ENCODE measurements around the gene MLIP.

Gene MLIP

GRCh38 chr6:54111341-54112045 lies at the start of gene MLIP:
Gene MLIP, plus strand, starts transcription at chr6:54111443. Its CDS starts 37 bp downstream, at chr6:54111480.
- no peaks in the 10 kb centered on the region for H3K36me3 ChIP-seq (ENCODE audit: control insufficient read depth in 2 of 2, insufficient read depth in 2 of 2, low read length in 2 of 2)
- no peaks in the 10 kb centered on the region for H3K9me3 ChIP-seq (ENCODE audit: control insufficient read depth in 2 of 2, low read length in 2 of 2)
- H3K27me3 ChIP-seq (ENCODE audit: control insufficient read depth in 2 of 2, insufficient read depth in 2 of 2, low read length in 2 of 2): no peaks in the 10 kb centered on the region
- no peak within 1 kb of the TSS for H3K27ac ChIP-seq (ENCODE audit: low read depth in 2 of 2, low read length in 2 of 2)
- H3K4me1 ChIP-seq (ENCODE audit: control insufficient read depth in 2 of 2, insufficient read depth in 2 of 2, low read length in 2 of 2): no peaks in the 10 kb centered on the region
- H3K9ac ChIP-seq (ENCODE audit: low read depth in 1 of 2, low read length in 2 of 2): no peak within 1 kb of the TSS
- no peak within 1 kb of the TSS for H3K4me3 ChIP-seq (ENCODE audit: low read length in 2 of 2)

DNA sequence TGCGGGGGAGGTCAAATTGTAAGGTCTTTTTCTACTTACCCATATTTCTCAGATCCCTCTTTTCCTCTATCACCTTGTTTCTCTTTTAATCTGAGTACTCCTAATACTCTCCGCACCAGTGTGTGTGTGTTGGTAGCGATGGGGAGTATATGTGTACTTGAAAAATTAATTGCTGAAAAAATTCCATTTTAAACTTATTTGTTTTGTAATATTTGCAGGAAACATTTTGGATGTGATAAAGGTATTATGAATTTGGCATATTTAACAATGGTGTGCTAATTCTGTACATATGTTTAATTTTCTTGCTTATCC lies 48.1 kb upstream of the MLIP start:
- Histone ChIP-seq H3K27ac (ENCODE audit: low read depth in 2 of 2, low read length in 2 of 2) (no peak overlapping the region), H3K27me3 (ENCODE audit: control insufficient read depth in 2 of 2, insufficient read depth in 2 of 2, low read length in 2 of 2) (no peaks in the 10 kb centered on the region), H3K4me1 (ENCODE audit: control insufficient read depth in 2 of 2, insufficient read depth in 2 of 2, low read length in 2 of 2) (peaks cover 0 to 8% of the 10 kb centered on the region in 2 donors), H3K9me3 (ENCODE audit: control insufficient read depth in 2 of 2, low read length in 2 of 2) (no peaks in the 10 kb centered on the region), H3K4me3 (ENCODE audit: low read length in 2 of 2) (peak overlapping the region in 1 of 2 donors; percentile 11), H3K9ac (ENCODE audit: low read depth in 1 of 2, low read length in 2 of 2) (no peak overlapping the region), H3K36me3 (ENCODE audit: control insufficient read depth in 2 of 2, insufficient read depth in 2 of 2, low read length in 2 of 2) (no peaks in the 10 kb centered on the region)

- no peak overlapping the region for H3K27ac ChIP-seq (ENCODE audit: low read depth in 2 of 2, low read length in 2 of 2)
- H3K9ac ChIP-seq (ENCODE audit: low read depth in 1 of 2, low read length in 2 of 2): no peak overlapping the region
- H3K27me3 ChIP-seq (ENCODE audit: control insufficient read depth in 2 of 2, insufficient read depth in 2 of 2, low read length in 2 of 2): no peaks in the 10 kb centered on the region
- no peak overlapping the region for H3K4me3 ChIP-seq (ENCODE audit: low read length in 2 of 2)
- H3K9me3 ChIP-seq (ENCODE audit: control insufficient read depth in 2 of 2, low read length in 2 of 2): no peaks in the 10 kb centered on the region
- peaks cover 0 to 7% of the 10 kb centered on the region in 2 donors for H3K4me1 ChIP-seq (ENCODE audit: control insufficient read depth in 2 of 2, insufficient read depth in 2 of 2, low read length in 2 of 2)
- H3K36me3 ChIP-seq (ENCODE audit: control insufficient read depth in 2 of 2, insufficient read depth in 2 of 2, low read length in 2 of 2): no peaks in the 10 kb centered on the region
Measured at GRCh38 chr6:54068694-54069093, 42.5 kb upstream of the MLIP start.

DNA sequence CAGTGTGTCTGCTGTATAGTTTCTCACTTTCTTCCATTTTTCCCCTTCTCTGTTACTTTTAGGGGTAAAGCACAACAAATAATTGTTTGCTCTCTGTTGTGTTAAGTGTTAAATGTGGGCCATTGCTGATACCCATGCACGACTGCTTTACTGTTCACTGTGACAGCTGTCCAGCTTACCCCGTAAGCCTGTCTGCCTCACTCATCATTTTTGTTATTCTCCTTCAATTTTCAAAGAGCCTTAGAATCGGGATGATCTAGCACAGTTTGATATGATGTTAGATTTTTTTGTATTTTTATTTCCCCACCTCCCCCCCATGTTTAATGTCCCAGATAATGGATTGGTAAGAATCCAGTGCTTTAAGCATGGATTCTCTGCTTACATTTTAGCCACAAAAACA lies 41.2 kb upstream of the MLIP start:
- H3K4me1 ChIP-seq (ENCODE audit: control insufficient read depth in 2 of 2, insufficient read depth in 2 of 2, low read length in 2 of 2): peaks cover 0 to 7% of the 10 kb centered on the region in 2 donors
- H3K36me3 ChIP-seq (ENCODE audit: control insufficient read depth in 2 of 2, insufficient read depth in 2 of 2, low read length in 2 of 2): no peaks in the 10 kb centered on the region
- peak overlapping the region in 1 of 2 donors; percentile 66 for H3K27ac ChIP-seq (ENCODE audit: low read depth in 2 of 2, low read length in 2 of 2)
- H3K9me3 ChIP-seq (ENCODE audit: control insufficient read depth in 2 of 2, low read length in 2 of 2): no peaks in the 10 kb centered on the region
- peak overlapping the region; percentile 25 to 52 for H3K4me3 ChIP-seq (ENCODE audit: low read length in 2 of 2)
- H3K27me3 ChIP-seq (ENCODE audit: control insufficient read depth in 2 of 2, insufficient read depth in 2 of 2, low read length in 2 of 2): no peaks in the 10 kb centered on the region
- peak overlapping the region in 1 of 2 donors; percentile 53 for H3K9ac ChIP-seq (ENCODE audit: low read depth in 1 of 2, low read length in 2 of 2)

DNA sequence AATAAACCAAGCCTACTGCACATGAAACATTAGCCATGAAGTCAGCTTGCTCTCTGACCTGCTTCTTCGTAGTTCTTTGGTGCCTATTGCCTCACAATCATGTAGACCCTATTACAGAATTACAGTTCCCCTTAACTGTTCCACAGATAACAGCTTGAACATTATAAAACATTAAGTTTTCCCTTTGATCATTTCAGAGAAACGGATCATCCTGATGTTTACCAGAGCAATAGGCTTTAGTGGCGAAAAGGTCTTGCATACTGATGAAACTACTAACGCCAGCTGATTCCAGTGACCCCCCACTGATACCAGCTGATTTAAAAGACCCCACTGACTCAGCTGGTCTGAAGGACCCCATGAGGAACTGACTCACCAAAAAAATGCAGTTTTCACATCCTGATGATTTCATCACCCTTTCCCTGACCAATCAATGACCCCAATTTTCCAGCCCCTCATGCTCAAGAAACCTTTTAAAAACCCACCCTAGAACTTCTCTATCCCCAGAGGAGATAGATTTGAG lies 39.4 kb upstream of the MLIP start:
- no peaks in the 10 kb centered on the region for H3K36me3 ChIP-seq (ENCODE audit: control insufficient read depth in 2 of 2, insufficient read depth in 2 of 2, low read length in 2 of 2)
- H3K9ac ChIP-seq (ENCODE audit: low read depth in 1 of 2, low read length in 2 of 2): no peak overlapping the region
- H3K4me3 ChIP-seq (ENCODE audit: low read length in 2 of 2): no peak overlapping the region
- H3K9me3 ChIP-seq (ENCODE audit: control insufficient read depth in 2 of 2, low read length in 2 of 2): no peaks in the 10 kb centered on the region
- peaks cover 0 to 7% of the 10 kb centered on the region in 2 donors for H3K4me1 ChIP-seq (ENCODE audit: control insufficient read depth in 2 of 2, insufficient read depth in 2 of 2, low read length in 2 of 2)
- no peaks in the 10 kb centered on the region for H3K27me3 ChIP-seq (ENCODE audit: control insufficient read depth in 2 of 2, insufficient read depth in 2 of 2, low read length in 2 of 2)
- H3K27ac ChIP-seq (ENCODE audit: low read depth in 2 of 2, low read length in 2 of 2): no peak overlapping the region

- H3K27me3 ChIP-seq (ENCODE audit: control insufficient read depth in 2 of 2, insufficient read depth in 2 of 2, low read length in 2 of 2): no peaks in the 10 kb centered on the region
- H3K9me3 ChIP-seq (ENCODE audit: control insufficient read depth in 2 of 2, low read length in 2 of 2): no peaks in the 10 kb centered on the region
- no peak overlapping the region for H3K4me3 ChIP-seq (ENCODE audit: low read length in 2 of 2)
- H3K36me3 ChIP-seq (ENCODE audit: control insufficient read depth in 2 of 2, insufficient read depth in 2 of 2, low read length in 2 of 2): no peaks in the 10 kb centered on the region
- peaks cover 0 to 7% of the 10 kb centered on the region in 2 donors for H3K4me1 ChIP-seq (ENCODE audit: control insufficient read depth in 2 of 2, insufficient read depth in 2 of 2, low read length in 2 of 2)
- no peak overlapping the region for H3K27ac ChIP-seq (ENCODE audit: low read depth in 2 of 2, low read length in 2 of 2)
- no peak overlapping the region for H3K9ac ChIP-seq (ENCODE audit: low read depth in 1 of 2, low read length in 2 of 2)
Measured at GRCh38 chr6:54072635-54073313, 38.5 kb upstream of the MLIP start.

- no peak overlapping the region for H3K27ac ChIP-seq (ENCODE audit: low read depth in 2 of 2, low read length in 2 of 2)
- no peaks in the 10 kb centered on the region for H3K27me3 ChIP-seq (ENCODE audit: control insufficient read depth in 2 of 2, insufficient read depth in 2 of 2, low read length in 2 of 2)
- H3K9ac ChIP-seq (ENCODE audit: low read depth in 1 of 2, low read length in 2 of 2): no peak overlapping the region
- no peaks in the 10 kb centered on the region for H3K36me3 ChIP-seq (ENCODE audit: control insufficient read depth in 2 of 2, insufficient read depth in 2 of 2, low read length in 2 of 2)
- H3K4me1 ChIP-seq (ENCODE audit: control insufficient read depth in 2 of 2, insufficient read depth in 2 of 2, low read length in 2 of 2): peaks cover 0 to 7% of the 10 kb centered on the region in 2 donors
- H3K9me3 ChIP-seq (ENCODE audit: control insufficient read depth in 2 of 2, low read length in 2 of 2): no peaks in the 10 kb centered on the region
- no peak overlapping the region for H3K4me3 ChIP-seq (ENCODE audit: low read length in 2 of 2)
Measured at GRCh38 chr6:54073487-54073886, 37.8 kb upstream of the MLIP start.

GRCh38 chr6:54074109-54074508 lies 37.1 kb upstream of the MLIP start:
- Histone ChIP-seq H3K27ac (ENCODE audit: low read depth in 2 of 2, low read length in 2 of 2) (no peak overlapping the region), H3K9me3 (ENCODE audit: control insufficient read depth in 2 of 2, low read length in 2 of 2) (no peaks in the 10 kb centered on the region), H3K4me1 (ENCODE audit: control insufficient read depth in 2 of 2, insufficient read depth in 2 of 2, low read length in 2 of 2) (peaks cover 0 to 7% of the 10 kb centered on the region in 2 donors), H3K27me3 (ENCODE audit: control insufficient read depth in 2 of 2, insufficient read depth in 2 of 2, low read length in 2 of 2) (no peaks in the 10 kb centered on the region), H3K9ac (ENCODE audit: low read depth in 1 of 2, low read length in 2 of 2) (no peak overlapping the region), H3K36me3 (ENCODE audit: control insufficient read depth in 2 of 2, insufficient read depth in 2 of 2, low read length in 2 of 2) (no peaks in the 10 kb centered on the region), H3K4me3 (ENCODE audit: low read length in 2 of 2) (no peak overlapping the region)

- Histone ChIP-seq H3K4me1 (ENCODE audit: control insufficient read depth in 2 of 2, insufficient read depth in 2 of 2, low read length in 2 of 2) (peaks cover 0 to 7% of the 10 kb centered on the region in 2 donors), H3K27ac (ENCODE audit: low read depth in 2 of 2, low read length in 2 of 2) (no peak overlapping the region), H3K27me3 (ENCODE audit: control insufficient read depth in 2 of 2, insufficient read depth in 2 of 2, low read length in 2 of 2) (no peaks in the 10 kb centered on the region), H3K4me3 (ENCODE audit: low read length in 2 of 2) (no peak overlapping the region), H3K9ac (ENCODE audit: low read depth in 1 of 2, low read length in 2 of 2) (no peak overlapping the region), H3K36me3 (ENCODE audit: control insufficient read depth in 2 of 2, insufficient read depth in 2 of 2, low read length in 2 of 2) (no peaks in the 10 kb centered on the region), H3K9me3 (ENCODE audit: control insufficient read depth in 2 of 2, low read length in 2 of 2) (no peaks in the 10 kb centered on the region)
Measured at GRCh38 chr6:54074578-54075195, 36.6 kb upstream of the MLIP start.

DNA sequence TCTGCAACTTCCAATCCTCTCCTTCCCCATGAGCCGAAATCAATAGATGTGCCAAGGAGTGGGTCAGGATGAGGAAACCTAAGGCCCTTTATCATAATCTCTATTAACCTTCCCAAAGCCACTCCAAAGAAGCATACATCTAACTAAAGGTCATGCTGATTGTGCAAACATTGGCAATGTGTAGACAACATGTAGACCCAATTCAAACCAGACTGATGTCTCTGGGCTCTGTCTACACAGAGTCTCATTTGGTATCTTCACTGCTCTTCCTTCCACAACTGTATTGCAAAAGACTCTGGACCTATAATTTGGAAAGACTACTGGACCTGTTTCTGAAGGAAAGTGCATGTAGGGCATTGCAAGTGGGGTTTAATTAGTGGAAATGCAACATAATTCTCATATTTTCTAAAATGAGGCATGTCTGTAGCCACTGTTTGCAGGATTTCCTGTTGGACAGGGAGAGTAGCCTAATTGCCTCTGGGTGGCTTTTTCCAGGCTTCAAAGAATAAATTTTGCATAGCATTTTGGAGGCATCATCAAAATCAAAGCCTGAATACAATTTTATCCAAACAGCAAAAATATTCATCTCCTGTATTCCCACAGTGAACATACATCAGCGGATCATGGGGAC lies 35.0 kb upstream of the MLIP start:
- Histone ChIP-seq H3K4me1 (ENCODE audit: control insufficient read depth in 2 of 2, insufficient read depth in 2 of 2, low read length in 2 of 2) (no peaks in the 10 kb centered on the region), H3K27me3 (ENCODE audit: control insufficient read depth in 2 of 2, insufficient read depth in 2 of 2, low read length in 2 of 2) (no peaks in the 10 kb centered on the region), H3K4me3 (ENCODE audit: low read length in 2 of 2) (no peak overlapping the region), H3K27ac (ENCODE audit: low read depth in 2 of 2, low read length in 2 of 2) (no peak overlapping the region), H3K9me3 (ENCODE audit: control insufficient read depth in 2 of 2, low read length in 2 of 2) (no peaks in the 10 kb centered on the region), H3K36me3 (ENCODE audit: control insufficient read depth in 2 of 2, insufficient read depth in 2 of 2, low read length in 2 of 2) (no peaks in the 10 kb centered on the region), H3K9ac (ENCODE audit: low read depth in 1 of 2, low read length in 2 of 2) (no peak overlapping the region)

Measured in mucosa of rectum (tissue), 2 donors.